Pancreas (tissue), 10 donors: ENCODE measurements around the gene KY. TPM values are rescaled to one million over a fixed set of nuclear protein-coding genes. Genes with fewer than 3 reads are reported as not detected.

Experiments used
- ATAC-seq, 4 donors: fragments of 200-7000 bp; cut with Tn5 transposase; one replicate each; pipeline versions ENCODE4 v1.8.0 to v1.9.1; 2020; ENCODE audit warnings: mild to moderate bottlenecking in 4 of 4, moderate library complexity in 4 of 4
- DNase-seq, 6 donors: peaks; one replicate each; pipeline ENCODE4 v3.0.0-alpha.2; 2020
- FAIRE-seq: peaks from 2 replicates; lab custom pipeline; 2012; peaks lifted over from hg19 to GRCh38; lab: Jason Lieb, UNC
- H3K27ac ChIP-seq, 4 donors: fragments of 200-600 bp; sonication (generic); 1 replicate in 3 of 4; 2 replicates in 1 of 4; pipeline versions ENCODE4 v1.5.0 to v1.8.0; 2020
- H3K27me3 ChIP-seq, 4 donors: fragments of 200-600 bp; one replicate each; pipeline ENCODE4 v1.8.0; 2021
- H3K36me3 ChIP-seq, 3 donors: fragments of 200-600 bp; sonication (generic) in 1 of 3; one replicate each; pipeline versions ENCODE4 v1.5.0 to v1.8.0; 2020 to 2021
- H3K4me1 ChIP-seq, 3 donors: fragments of 200-600 bp; one replicate each; pipeline ENCODE4 v1.8.0; 2021
- H3K4me3 ChIP-seq, 4 donors: fragments of 200-600 bp; sonication (generic) in 2 of 4; one replicate each; pipeline versions ENCODE4 v1.5.0 to v1.8.0; 2020 to 2021
- H3K9me3 ChIP-seq, 4 donors: fragments of 200-600 bp; one replicate each; pipeline ENCODE4 v1.8.0; 2021
- CTCF ChIP-seq, 4 donors: fragments of 200-600 bp; sonication (generic) in 3 of 4; IDR thresholded peaks; one replicate each; pipeline versions ENCODE4 v1.5.0 to v1.8.0; 2021; ENCODE audit warnings: antibody characterized with exemption in 4 of 4
- WGBS, 2 donors: extraction: QIAGEN DNeasy Blood & Tissue Kit; methylation state at CpG; one replicate each; pipeline ENCODE4 v1.1.7; 2013; 5-methylcytosine and 5-hydroxymethylcytosine counted together
- intact Hi-C, 3 donors: fragments of 100-400 bp; cut with DNase I; formaldehyde crosslinking; loops; one replicate each; pipeline versions ENCODE4 v1.11.1 to v1.14.2; 2022
- polyA plus RNA-seq, 2 donors: library from polyadenylated mRNA; stranded (reverse); fragments of 200-250 nt; gene quantifications; one replicate each; pipeline ENCODE4 v1.2.3, GENCODE V29; 2013
- total RNA-seq, 6 donors: library from RNA; stranded (reverse); fragmentation: NEBNext Ultra II Directional in 4 of 6; extraction: Animal tissue kit (Norgen Biotek cat#: 25700) in 4 of 6; gene quantifications; one replicate each; pipeline versions ENCODE4 v1.2.1 to v1.2.4, GENCODE V29; 2021 to 2023
- donor health status: healthy with polysubstance abuse.
- donor health status: DM: no; HTN: no; CAD: no; lungs with moderate emphysema.
- donor health status: DM: no; HTN: no; CAD: no.
- donor health status: control.
- donor health status: control.
- donor health status: Bipolar disorder and iron deficiency.
- donor health status: DM: yes; HTN: yes; CAD: no.
- donor health status: DM: no; HTN: no; CAD: no.
- donor health status: DM: no; HTN: no; CAD: no.
- donor health status: DM: yes; HTN: yes; CAD: no.

Gene KY
- total and polyA plus RNA-seq, 8 donors: 0.04 to 0.42 (median 0.21) TPM; not detected in 2

- Histone ChIP-seq H3K9me3 (no peaks in the 10 kb centered on the region), H3K4me3 (no peak overlapping the region), H3K4me1 (no peaks in the 10 kb centered on the region), H3K27ac (no peak overlapping the region), H3K36me3 (no peaks in the 10 kb centered on the region), H3K27me3 (no peaks in the 10 kb centered on the region)
- FAIRE-seq (no peak), DNase-seq (no peak), ATAC-seq (no peak)
- 75 to 77% methylated on average over 6 of the region's 6 CpGs for WGBS, 2 donors
- no peak for TF ChIP-seq CTCF (IDR thresholded peaks at IDR 0.05)
- intact Hi-C loops: no loop called here
Measured at GRCh38 chr3:134613006-134613520, 37.8 kb downstream of the KY start.

GRCh38 chr3:134611516-134611915, 39.3 kb downstream of the KY start:
- no peak overlapping the region for H3K4me3 ChIP-seq
- H3K27me3 ChIP-seq: no peaks in the 10 kb centered on the region
- TF ChIP-seq CTCF (IDR thresholded peaks at IDR 0.05): no peak
- H3K9me3 ChIP-seq: no peaks in the 10 kb centered on the region
- no peak for ATAC-seq
- no peak for DNase-seq
- intact Hi-C loops: no loop called here
- H3K27ac ChIP-seq: no peak overlapping the region
- H3K4me1 ChIP-seq: no peaks in the 10 kb centered on the region
- 77 to 78% methylated on average over 2 of the region's 2 CpGs for WGBS, 2 donors
- no peak for FAIRE-seq
- H3K36me3 ChIP-seq: no peaks in the 10 kb centered on the region

- no peaks in the 10 kb centered on the region for H3K36me3 ChIP-seq
- no peaks in the 10 kb centered on the region for H3K27me3 ChIP-seq
- ATAC-seq (no peak), DNase-seq (peak in 1 of 6 donors; percentile 3), FAIRE-seq (no peak)
- H3K4me3 ChIP-seq: no peak overlapping the region
- H3K4me1 ChIP-seq: no peaks in the 10 kb centered on the region
- TF ChIP-seq CTCF (IDR thresholded peaks at IDR 0.05): no peak
- no peaks in the 10 kb centered on the region for H3K9me3 ChIP-seq
- 76 to 80% methylated on average over 11 of the region's 11 CpGs for WGBS, 2 donors
- no peak overlapping the region for H3K27ac ChIP-seq
- intact Hi-C loops: no loop called here
Measured at GRCh38 chr3:134610432-134611385, 40.1 kb downstream of the KY start.

GRCh38 chr3:134609821-134610431, 40.9 kb downstream of the KY start:
- TF ChIP-seq CTCF (IDR thresholded peaks at IDR 0.05): no peak
- WGBS, 2 donors: 72 to 73% methylated on average over 10 of the region's 10 CpGs
- no peaks in the 10 kb centered on the region for H3K4me1 ChIP-seq
- no peak overlapping the region for H3K27ac ChIP-seq
- ATAC-seq: no peak
- H3K36me3 ChIP-seq: no peaks in the 10 kb centered on the region
- intact Hi-C loops: loop anchor here in 1 of 3 donors (10.0 kb wide), 1 partner anchor 1285 kb away; no protein-coding TSS in a partner anchor
- H3K9me3 ChIP-seq: no peaks in the 10 kb centered on the region
- no peak overlapping the region for H3K4me3 ChIP-seq
- no peak for FAIRE-seq
- no peaks in the 10 kb centered on the region for H3K27me3 ChIP-seq
- DNase-seq: peak in 1 of 6 donors; percentile 10
